ENCODE data around the gene ACIN1.

Gene ACIN1

DNA sequence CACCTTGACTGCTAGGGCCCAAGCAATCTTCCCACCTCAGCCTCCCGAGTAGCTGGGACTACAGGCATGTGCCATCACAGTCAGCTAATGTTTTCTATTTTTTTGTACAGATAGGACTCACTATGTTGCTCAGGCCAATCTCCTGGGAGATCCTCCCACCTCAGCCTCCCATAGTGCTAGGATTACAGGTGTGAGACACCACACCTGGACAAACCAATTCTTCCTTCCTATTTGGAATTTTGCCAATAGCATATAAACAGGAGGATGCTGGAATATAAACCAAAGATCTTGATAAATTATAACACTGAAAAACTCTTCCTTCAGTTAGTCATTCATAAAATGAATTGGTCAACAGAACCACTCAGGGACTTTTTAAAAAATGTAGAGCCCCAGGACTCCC, 8.4 kb downstream of the ACIN1 start:
- Histone ChIP-seq H3K27me3 (ENCODE audit: insufficient read depth, poor library complexity, severe bottlenecking) (no peaks in the 10 kb centered on the region), H3K27ac (replicated peaks) (no peak overlapping the region), H3K4me3 (replicated peaks; ENCODE audit: insufficient read depth, low read length) (no peak overlapping the region)
- DNase-seq (ENCODE audit: low read depth in 1 of 2, low spot score in 1 of 2), result no peak
- TF ChIP-seq, protein P1, sequence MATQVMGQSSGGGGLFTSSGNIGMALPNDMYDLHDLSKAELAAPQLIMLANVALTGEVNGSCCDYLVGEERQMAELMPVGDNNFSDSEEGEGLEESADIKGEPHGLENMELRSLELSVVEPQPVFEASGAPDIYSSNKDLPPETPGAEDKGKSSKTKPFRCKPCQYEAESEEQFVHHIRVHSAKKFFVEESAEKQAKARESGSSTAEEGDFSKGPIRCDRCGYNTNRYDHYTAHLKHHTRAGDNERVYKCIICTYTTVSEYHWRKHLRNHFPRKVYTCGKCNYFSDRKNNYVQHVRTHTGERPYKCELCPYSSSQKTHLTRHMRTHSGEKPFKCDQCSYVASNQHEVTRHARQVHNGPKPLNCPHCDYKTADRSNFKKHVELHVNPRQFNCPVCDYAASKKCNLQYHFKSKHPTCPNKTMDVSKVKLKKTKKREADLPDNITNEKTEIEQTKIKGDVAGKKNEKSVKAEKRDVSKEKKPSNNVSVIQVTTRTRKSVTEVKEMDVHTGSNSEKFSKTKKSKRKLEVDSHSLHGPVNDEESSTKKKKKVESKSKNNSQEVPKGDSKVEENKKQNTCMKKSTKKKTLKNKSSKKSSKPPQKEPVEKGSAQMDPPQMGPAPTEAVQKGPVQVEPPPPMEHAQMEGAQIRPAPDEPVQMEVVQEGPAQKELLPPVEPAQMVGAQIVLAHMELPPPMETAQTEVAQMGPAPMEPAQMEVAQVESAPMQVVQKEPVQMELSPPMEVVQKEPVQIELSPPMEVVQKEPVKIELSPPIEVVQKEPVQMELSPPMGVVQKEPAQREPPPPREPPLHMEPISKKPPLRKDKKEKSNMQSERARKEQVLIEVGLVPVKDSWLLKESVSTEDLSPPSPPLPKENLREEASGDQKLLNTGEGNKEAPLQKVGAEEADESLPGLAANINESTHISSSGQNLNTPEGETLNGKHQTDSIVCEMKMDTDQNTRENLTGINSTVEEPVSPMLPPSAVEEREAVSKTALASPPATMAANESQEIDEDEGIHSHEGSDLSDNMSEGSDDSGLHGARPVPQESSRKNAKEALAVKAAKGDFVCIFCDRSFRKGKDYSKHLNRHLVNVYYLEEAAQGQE (IDR thresholded peaks at IDR 0.05; ENCODE audit: insufficient replicate concordance, low read depth), result no peak
- TF ChIP-seq POLR2AphosphoS5 (IDR thresholded peaks at IDR 0.05; ENCODE audit: low read depth) (no peak), SPI1 (IDR thresholded peaks at IDR 0.05; ENCODE audit: borderline replicate concordance, low read depth) (no peak), GABPA (IDR thresholded peaks at IDR 0.05; ENCODE audit: low read depth) (no peak)
- TF ChIP-seq, protein P2, sequence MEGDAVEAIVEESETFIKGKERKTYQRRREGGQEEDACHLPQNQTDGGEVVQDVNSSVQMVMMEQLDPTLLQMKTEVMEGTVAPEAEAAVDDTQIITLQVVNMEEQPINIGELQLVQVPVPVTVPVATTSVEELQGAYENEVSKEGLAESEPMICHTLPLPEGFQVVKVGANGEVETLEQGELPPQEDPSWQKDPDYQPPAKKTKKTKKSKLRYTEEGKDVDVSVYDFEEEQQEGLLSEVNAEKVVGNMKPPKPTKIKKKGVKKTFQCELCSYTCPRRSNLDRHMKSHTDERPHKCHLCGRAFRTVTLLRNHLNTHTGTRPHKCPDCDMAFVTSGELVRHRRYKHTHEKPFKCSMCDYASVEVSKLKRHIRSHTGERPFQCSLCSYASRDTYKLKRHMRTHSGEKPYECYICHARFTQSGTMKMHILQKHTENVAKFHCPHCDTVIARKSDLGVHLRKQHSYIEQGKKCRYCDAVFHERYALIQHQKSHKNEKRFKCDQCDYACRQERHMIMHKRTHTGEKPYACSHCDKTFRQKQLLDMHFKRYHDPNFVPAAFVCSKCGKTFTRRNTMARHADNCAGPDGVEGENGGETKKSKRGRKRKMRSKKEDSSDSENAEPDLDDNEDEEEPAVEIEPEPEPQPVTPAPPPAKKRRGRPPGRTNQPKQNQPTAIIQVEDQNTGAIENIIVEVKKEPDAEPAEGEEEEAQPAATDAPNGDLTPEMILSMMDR (IDR thresholded peaks at IDR 0.05; ENCODE audit: insufficient read depth, low read length), result no peak

DNA sequence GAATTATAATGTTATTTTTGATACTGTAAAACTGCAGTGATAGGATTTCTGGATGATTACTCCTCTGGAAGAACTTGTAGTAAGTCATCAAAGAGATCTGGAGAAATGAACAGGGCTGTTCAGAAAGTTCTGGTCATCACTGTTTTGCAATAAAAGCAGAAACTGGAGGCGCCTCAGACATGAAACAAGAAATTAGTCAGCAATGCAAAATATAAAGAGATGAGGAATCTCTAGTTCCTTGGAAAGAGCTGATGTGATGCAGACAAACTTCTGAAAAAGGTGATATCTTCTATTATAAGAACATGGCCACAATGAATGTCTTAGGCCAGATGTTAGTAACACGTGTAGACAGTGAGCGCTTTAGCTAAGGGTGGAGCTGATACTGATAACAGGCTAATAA, 9.5 kb downstream of the ACIN1 start:
- TF ChIP-seq POLR2AphosphoS5 (IDR thresholded peaks at IDR 0.05; ENCODE audit: low read depth) (no peak), GABPA (IDR thresholded peaks at IDR 0.05; ENCODE audit: low read depth) (no peak), SPI1 (IDR thresholded peaks at IDR 0.05; ENCODE audit: borderline replicate concordance, low read depth) (no peak)
- TF ChIP-seq, protein P2 (IDR thresholded peaks at IDR 0.05; ENCODE audit: insufficient read depth, low read length), result no peak
- TF ChIP-seq, protein P1 (IDR thresholded peaks at IDR 0.05; ENCODE audit: insufficient replicate concordance, low read depth), result no peak
- Histone ChIP-seq H3K27me3 (ENCODE audit: insufficient read depth, poor library complexity, severe bottlenecking) (no peaks in the 10 kb centered on the region), H3K4me3 (replicated peaks; ENCODE audit: insufficient read depth, low read length) (no peak overlapping the region), H3K27ac (replicated peaks) (no peak overlapping the region)
- DNase-seq (ENCODE audit: low read depth in 1 of 2, low spot score in 1 of 2), result no peak

DNA sequence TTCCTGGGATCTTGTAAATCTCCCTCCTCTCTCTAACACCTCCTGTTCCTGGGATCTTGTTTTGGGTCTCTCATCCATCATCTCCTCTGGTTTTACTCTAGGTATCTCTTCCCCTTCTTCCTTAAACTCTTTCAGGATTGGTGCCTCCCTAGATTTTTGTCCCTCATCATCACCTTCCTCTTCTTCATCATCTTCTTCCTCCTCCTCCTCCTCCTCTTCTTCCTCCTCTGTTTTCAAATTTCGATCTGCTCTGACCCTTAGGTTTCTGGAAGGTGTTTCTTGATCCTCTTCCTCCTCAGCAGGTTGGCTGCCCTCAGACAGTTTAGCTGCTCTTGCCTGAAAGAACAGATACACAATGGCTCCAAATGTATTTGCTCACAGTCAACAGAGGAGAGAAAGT, 14.5 kb downstream of the ACIN1 start:
- TF ChIP-seq GABPA (IDR thresholded peaks at IDR 0.05; ENCODE audit: low read depth), result no peak
- no peak for TF ChIP-seq POLR2AphosphoS5 (IDR thresholded peaks at IDR 0.05; ENCODE audit: low read depth)
- TF ChIP-seq SPI1 (IDR thresholded peaks at IDR 0.05; ENCODE audit: borderline replicate concordance, low read depth), result no peak
- TF ChIP-seq, protein P2 (IDR thresholded peaks at IDR 0.05; ENCODE audit: insufficient read depth, low read length), result no peak
- TF ChIP-seq, protein P1 (IDR thresholded peaks at IDR 0.05; ENCODE audit: insufficient replicate concordance, low read depth), result no peak
- no peak for DNase-seq (ENCODE audit: low read depth in 1 of 2, low spot score in 1 of 2)
- H3K27ac ChIP-seq (replicated peaks), result no peak overlapping the region
- no peak overlapping the region for H3K4me3 ChIP-seq (replicated peaks; ENCODE audit: insufficient read depth, low read length)
- no peaks in the 10 kb centered on the region for H3K27me3 ChIP-seq (ENCODE audit: insufficient read depth, poor library complexity, severe bottlenecking)
